Stimulated activated CD4-positive, alpha-beta T cell treated with anti-CD3 and anti-CD28 coated beads, Interleukin-4, amount 100 ng/mL, for 24 hours (primary cell): ENCODE data around the gene LEMD1.
A peak's percentile ranks its signal among the peaks of the same experiment; 100 is the strongest.
"Not testable (repeated sequence)": the region's sequence is repeated elsewhere in the genome, so short reads cannot be mapped to it uniquely, and the experiment has no call there.

Source experiments
- DNase-seq: peaks from one replicate; pipeline ENCODE4 v3.0.0-alpha.2; 2020

LEMD1 gene

GRCh38 chr1:205376739-205377138 is 45.1 kb downstream of the LEMD1 start:
- no peak for DNase-seq

GRCh38 chr1:205375835-205376545 is 45.9 kb downstream of the LEMD1 start:
- no peak for DNase-seq

- no peak for DNase-seq
These were observed 47.4 kb downstream of the LEMD1 start for GRCh38 chr1:205374210-205375078.

- DNase-seq = no peak
These were observed 48.1 kb downstream of the LEMD1 start for GRCh38 chr1:205373798-205374175.

- DNase-seq = no peak
These were observed 48.6 kb downstream of the LEMD1 start for GRCh38 chr1:205373022-205373797.

DNA sequence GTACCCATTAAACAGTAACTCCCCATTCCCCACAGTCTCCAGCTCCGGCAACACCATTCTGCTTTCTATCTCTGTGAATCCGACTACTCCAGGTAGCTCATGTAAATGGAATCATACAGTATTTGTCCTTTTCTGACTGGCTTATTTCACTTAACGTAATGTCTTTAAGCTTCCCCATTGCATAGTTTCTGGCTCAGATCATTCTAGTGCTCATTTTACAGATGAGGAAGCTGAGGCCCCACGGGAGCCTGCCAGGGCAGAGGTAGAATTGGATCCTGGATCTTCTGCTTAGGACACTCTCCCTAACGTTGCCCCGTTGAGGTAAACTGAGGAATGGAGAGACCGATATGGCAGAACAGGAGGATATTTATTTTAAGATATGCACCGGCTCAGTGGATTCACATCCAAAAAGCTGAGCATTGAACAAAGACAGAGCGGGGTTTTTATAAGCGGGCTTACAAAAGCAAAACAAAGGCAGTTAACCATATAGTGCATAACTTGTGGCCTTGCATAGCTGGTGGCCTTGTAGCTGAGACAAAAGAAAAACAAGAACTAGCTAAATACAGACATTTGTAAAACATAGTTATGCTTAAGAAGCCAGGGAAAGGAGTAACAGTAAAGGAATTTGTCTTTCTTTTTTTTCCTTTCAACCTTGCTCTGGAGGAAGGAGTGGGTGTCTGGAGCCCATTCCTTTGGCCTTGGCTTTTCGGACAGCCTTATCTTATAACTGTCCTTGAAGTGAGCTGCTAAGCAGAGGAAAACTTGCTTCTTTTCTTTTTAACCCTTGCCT is 49.8 kb downstream of the LEMD1 start:
- DNase-seq = no peak

GRCh38 chr1:205370780-205371179 is 51.1 kb downstream of the LEMD1 start:
- DNase-seq = no peak

DNA sequence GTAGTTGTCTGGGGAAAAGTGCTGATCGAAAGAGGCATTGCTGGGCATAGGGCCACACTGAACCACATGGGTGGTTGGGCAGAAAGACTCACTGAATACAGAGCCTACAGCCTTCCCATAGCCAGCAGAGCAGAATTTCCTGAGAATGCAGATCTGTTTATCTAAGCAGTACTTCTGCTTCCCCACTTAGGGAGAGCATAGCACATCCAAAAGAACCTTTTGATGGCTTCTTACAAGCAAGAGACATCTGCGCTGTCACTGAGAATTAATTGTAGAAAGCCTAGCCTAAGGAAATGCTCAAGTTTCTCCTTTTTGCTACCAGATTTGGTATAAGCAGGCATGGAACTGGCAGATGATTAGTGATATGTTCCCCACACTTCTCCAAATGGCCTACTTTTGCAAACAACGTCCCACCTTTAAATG is 52.1 kb downstream of the LEMD1 start:
- no peak for DNase-seq

GRCh38 chr1:205368478-205368877 is 53.4 kb downstream of the LEMD1 start:
- DNase-seq = no peak

- DNase-seq = no peak
These were observed 55.9 kb downstream of the LEMD1 start for GRCh38 chr1:205365945-205366463.

- DNase-seq = not testable (repeated sequence)
These were observed 56.8 kb downstream of the LEMD1 start for GRCh38 chr1:205365086-205365485.

- DNase-seq = no peak
These were observed 61.0 kb downstream of the LEMD1 start for GRCh38 chr1:205360891-205361290.

- no peak for DNase-seq
These were observed 61.9 kb downstream of the LEMD1 start for GRCh38 chr1:205359771-205360565.

DNA sequence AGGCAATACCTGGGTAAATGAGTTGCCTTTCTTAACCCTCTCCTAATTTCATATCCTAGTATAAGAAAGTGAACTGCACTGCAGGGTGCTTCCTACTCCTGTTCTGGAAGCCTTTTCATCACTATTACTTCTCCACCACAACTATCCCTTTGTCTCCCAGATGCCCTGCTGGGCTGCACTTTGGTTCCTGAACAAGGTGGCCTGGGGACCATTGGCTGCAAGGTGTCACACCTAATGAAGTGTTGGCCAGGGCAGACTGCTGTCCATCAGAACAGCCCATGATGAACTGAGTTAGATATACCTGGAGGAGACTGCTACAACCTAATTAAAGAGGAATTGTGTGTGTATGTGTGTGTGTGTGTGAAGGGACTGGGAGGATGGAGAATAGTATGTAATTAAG is 63.3 kb downstream of the LEMD1 start:
- DNase-seq = no peak

DNA sequence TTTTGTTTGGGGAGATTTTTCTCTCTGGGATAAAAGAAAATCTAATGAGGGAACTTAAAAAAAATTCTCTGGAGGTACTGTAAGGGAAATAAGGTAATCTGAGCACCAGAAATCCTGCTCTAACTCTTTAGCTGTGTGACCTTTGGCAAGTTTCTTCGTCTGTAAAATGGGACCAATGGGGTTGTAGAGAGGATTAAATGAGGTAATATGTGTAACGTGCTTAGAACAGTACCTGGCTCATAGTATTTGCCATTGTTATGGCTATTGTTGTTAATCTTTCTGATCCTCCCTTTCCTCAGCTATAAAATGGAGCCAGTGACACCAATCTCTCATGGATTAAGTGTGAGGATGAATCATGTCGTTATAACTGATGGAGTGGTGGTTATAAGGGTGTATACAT is 64.3 kb downstream of the LEMD1 start:
- DNase-seq = no peak

DNA sequence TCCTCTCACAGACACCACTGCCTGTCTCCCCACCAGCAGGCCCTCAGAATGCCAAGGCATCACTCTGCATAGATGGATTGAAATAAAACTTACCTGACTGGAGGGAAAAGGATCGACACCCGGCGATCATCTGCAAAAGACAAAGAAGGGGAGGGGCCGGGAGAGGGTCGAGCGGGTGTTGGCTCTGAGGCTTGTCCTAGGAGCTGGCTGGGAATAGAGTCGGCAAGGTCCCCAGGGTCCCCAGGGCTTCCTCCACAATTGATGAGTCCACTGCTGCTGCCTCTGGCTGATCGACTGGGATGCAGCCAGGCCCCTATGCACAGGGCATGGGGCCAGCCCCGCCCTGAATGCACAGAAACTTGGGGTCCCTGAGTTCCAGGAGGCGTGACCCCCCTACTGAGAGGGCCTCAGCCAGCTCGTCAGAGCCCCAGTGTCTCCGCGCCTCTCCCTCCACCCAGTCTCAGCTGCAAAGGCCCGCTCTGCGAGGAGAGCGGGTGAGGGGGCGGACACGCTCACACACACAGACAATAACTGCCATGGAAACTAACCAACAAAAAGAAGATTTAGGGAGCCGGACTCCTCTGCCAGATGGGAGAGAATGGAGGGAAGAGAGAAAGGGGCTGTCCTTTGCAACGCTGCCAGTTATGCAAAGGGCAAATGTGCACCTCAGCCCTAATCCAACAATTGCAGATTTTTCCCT is 65.3 kb downstream of the LEMD1 start, which contains the start of gene KLHDC8A:
Gene KLHDC8A, minus strand, starts transcription at position 483 of the 700 bp plus-strand sequence. CDS start 13,318 bp downstream, outside the sequence.
- no peak for DNase-seq

DNA sequence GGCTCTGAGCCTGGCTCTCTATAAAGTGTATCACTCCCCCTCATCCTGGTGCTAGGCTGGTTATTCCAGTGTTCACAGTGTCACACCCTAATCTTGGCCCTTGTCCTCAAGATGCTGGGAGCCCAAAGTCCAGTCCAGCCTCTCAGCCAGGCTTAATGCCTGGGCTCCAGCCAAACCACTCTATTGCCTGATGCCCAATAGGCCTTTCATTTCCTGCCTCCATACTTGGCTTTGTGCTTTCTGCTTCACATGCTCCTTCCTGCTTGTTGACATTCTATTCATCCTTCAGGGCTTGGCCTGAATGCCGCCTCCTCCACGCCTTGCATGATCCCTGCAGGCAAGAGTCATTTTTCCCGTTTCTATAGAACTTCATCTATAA is 66.8 kb downstream of the LEMD1 start:
- DNase-seq = no peak

GRCh38 chr1:205354259-205355074 is 67.4 kb downstream of the LEMD1 start:
- peak; percentile 73 for DNase-seq

GRCh38 chr1:205353612-205354011 is 68.2 kb downstream of the LEMD1 start:
- no peak for DNase-seq

GRCh38 chr1:205353191-205353590 is 68.7 kb downstream of the LEMD1 start:
- DNase-seq = no peak
